K562 (cell line): ENCODE measurements around the gene BRD3. TPM values are rescaled to one million over a fixed set of nuclear protein-coding genes. Genes with fewer than 3 reads are reported as not detected.

Source experiments
- FOSL1 ChIP-seq: fragments of 200-800 bp; sonication (Bioruptor generic); conservative IDR thresholded peaks from 2 replicates; pipeline ENCODE4 v1.6.1; 2016; ENCODE audit warnings: missing genetic modification characterization, missing compliant biosample characterization
- IFI16 ChIP-seq: fragments of 250-450 bp; sonication (Bioruptor Pico); IDR thresholded peaks from 2 replicates; pipeline ENCODE4 v2.1.2; 2022; ENCODE audit warnings: mild to moderate bottlenecking, inconsistent platforms
- POLR2B ChIP-seq: fragments of 450-650 bp; IDR thresholded peaks from 2 replicates; pipeline ENCODE4 v1.6.1; 2018; ENCODE audit warnings: low read depth; ENCODE audit not compliant: partially characterized antibody
- RBM22 ChIP-seq: fragments of 200-400 bp; formaldehyde crosslinking; IDR thresholded peaks from 2 replicates; pipeline ENCODE4 v1.6.1; 2018; ENCODE audit warnings: low read length, low read depth; ENCODE audit not compliant: poor library complexity, severe bottlenecking
- SP2 ChIP-seq: IDR thresholded peaks from 2 replicates; pipeline ENCODE4 v1.6.1; 2011; ENCODE audit warnings: mild to moderate bottlenecking, low read depth, low read length, moderate library complexity; ENCODE audit not compliant: poor library complexity, severe bottlenecking; ENCODE audit errors: extremely low read depth
- STAT5B ChIP-seq: fragments of 250-450 bp; sonication (Bioruptor Pico); IDR thresholded peaks from 2 replicates; pipeline ENCODE4 v1.8.0; 2021; ENCODE audit warnings: mild to moderate bottlenecking, inconsistent platforms
- ZNF311 ChIP-seq: fragments of 250-450 bp; sonication (Bioruptor Pico); IDR thresholded peaks from 2 replicates; pipeline ENCODE4 v1.4.0; 2020; ENCODE audit warnings: mild to moderate bottlenecking, moderate library complexity
- ZNF644 ChIP-seq: fragments of 200-800 bp; sonication (Bioruptor generic); IDR thresholded peaks from 2 replicates; pipeline ENCODE4 v1.6.1; 2016; ENCODE audit warnings: low read depth, missing genetic modification characterization, missing compliant biosample characterization
- ZNF764 ChIP-seq: fragments of 250-450 bp; sonication (Bioruptor Pico); IDR thresholded peaks from 2 replicates; pipeline ENCODE4 v1.4.0; 2020; ENCODE audit warnings: low read depth, mild to moderate bottlenecking, moderate library complexity
- polyA plus RNA-seq, 8 experiments: library from polyadenylated mRNA; depleted of rRNA in 4 of 8; stranded (reverse) in 5 of 8; unstranded in 3 of 8; fragments of >200 nt; fragmentation: Nextera tagmentation in 2 of 8; fragmentation: Illumina TruSeq in 1 of 8; extraction: Ambion mirVana in 2 of 8; extraction: Trizol in 1 of 8; gene quantifications; 2 replicates each; pipeline versions ENCODE4 v1.2.1 to v1.2.3, GENCODE V29; 2011 to 2014; ENCODE audit warnings: inconsistent platforms in 1 of 8, missing spikeins in 1 of 8
- total RNA-seq, 7 experiments: library from RNA; depleted of rRNA in 6 of 7; stranded (reverse); fragments of >200 nt in 6 of 7; fragmentation: Illumina TruSeq in 2 of 7; extraction: Trizol in 2 of 7; gene quantifications; 2 replicates each; pipeline versions ENCODE4 v1.2.1 to v1.2.3, GENCODE V29; 2011 to 2021; ENCODE audit warnings: low replicate concordance in 1 of 7
- TF ChIP-seq, protein P1 (sequence below), 2 experiments: fragments of 450-650 bp; IDR thresholded peaks; 2 replicates each; pipeline ENCODE4 v1.6.1; 2016; ENCODE audit warnings: mild to moderate bottlenecking in 2 of 2, borderline replicate concordance in 1 of 2, low read depth in 1 of 2, moderate library complexity in 1 of 2
- TF ChIP-seq, protein P2 (sequence below), 2 experiments: fragments of 150-350 bp in 1 of 2; IDR thresholded peaks; 2 replicates each; pipeline ENCODE4 v1.6.1; 2012 to 2016; ENCODE audit warnings: low read depth in 2 of 2, low read length in 2 of 2, mild to moderate bottlenecking in 1 of 2, moderate library complexity in 1 of 2
- TF ChIP-seq, protein P3 (sequence below): sonication (generic); IDR thresholded peaks from 2 replicates; pipeline ENCODE4 v1.6.1; 2016

The BRD3 gene
- total and polyA plus RNA-seq, 9 of the 15 experiments (the other 6 are each of a cell fraction or from before 2014, with no cell fraction given) = 0.82 to 37.1 (median 4.2) TPM

DNA sequence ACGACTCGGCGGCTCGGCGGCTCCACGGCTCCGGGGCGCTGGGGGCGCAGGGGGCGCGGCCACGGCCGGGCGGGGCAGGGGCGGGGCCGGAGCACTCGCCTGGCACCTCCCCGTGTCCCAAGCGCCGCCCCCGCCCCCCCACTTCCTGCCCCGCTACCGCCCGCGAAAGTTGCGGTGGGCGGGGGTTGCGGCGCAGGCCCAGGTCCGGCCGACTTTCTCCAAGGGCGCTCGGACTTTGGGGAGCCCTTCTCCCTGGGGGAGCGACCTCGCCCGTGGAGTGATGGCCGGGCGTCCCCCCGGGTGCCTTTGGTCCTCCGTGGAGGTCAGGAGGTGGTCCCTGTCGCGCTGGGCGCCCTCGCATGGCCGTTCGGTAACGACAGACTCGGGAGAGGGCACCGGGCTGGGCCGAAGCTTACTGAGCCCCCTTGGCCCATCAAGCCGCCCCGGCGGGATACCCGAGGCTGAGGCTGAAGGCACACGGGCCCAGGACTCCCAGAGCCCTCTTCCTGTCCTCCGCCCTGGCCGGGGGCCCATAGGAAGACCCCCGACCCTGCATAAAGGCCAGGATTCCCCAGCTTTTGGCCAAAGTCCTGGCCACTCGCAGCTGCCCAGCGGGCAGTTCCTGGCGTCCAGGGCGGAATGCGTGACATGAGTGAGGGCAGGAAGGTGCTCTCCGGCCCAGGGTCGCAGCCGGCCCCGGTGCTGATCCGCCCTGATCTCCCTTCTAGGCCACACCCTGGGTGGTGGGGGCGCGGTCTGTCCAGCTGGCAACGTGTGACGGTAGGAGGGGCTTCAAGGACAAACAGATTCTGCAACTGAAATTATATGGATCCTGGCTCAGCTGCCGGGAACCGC lies 74.8 kb downstream of the BRD3 start (continued):
- TF ChIP-seq, protein P1, sequence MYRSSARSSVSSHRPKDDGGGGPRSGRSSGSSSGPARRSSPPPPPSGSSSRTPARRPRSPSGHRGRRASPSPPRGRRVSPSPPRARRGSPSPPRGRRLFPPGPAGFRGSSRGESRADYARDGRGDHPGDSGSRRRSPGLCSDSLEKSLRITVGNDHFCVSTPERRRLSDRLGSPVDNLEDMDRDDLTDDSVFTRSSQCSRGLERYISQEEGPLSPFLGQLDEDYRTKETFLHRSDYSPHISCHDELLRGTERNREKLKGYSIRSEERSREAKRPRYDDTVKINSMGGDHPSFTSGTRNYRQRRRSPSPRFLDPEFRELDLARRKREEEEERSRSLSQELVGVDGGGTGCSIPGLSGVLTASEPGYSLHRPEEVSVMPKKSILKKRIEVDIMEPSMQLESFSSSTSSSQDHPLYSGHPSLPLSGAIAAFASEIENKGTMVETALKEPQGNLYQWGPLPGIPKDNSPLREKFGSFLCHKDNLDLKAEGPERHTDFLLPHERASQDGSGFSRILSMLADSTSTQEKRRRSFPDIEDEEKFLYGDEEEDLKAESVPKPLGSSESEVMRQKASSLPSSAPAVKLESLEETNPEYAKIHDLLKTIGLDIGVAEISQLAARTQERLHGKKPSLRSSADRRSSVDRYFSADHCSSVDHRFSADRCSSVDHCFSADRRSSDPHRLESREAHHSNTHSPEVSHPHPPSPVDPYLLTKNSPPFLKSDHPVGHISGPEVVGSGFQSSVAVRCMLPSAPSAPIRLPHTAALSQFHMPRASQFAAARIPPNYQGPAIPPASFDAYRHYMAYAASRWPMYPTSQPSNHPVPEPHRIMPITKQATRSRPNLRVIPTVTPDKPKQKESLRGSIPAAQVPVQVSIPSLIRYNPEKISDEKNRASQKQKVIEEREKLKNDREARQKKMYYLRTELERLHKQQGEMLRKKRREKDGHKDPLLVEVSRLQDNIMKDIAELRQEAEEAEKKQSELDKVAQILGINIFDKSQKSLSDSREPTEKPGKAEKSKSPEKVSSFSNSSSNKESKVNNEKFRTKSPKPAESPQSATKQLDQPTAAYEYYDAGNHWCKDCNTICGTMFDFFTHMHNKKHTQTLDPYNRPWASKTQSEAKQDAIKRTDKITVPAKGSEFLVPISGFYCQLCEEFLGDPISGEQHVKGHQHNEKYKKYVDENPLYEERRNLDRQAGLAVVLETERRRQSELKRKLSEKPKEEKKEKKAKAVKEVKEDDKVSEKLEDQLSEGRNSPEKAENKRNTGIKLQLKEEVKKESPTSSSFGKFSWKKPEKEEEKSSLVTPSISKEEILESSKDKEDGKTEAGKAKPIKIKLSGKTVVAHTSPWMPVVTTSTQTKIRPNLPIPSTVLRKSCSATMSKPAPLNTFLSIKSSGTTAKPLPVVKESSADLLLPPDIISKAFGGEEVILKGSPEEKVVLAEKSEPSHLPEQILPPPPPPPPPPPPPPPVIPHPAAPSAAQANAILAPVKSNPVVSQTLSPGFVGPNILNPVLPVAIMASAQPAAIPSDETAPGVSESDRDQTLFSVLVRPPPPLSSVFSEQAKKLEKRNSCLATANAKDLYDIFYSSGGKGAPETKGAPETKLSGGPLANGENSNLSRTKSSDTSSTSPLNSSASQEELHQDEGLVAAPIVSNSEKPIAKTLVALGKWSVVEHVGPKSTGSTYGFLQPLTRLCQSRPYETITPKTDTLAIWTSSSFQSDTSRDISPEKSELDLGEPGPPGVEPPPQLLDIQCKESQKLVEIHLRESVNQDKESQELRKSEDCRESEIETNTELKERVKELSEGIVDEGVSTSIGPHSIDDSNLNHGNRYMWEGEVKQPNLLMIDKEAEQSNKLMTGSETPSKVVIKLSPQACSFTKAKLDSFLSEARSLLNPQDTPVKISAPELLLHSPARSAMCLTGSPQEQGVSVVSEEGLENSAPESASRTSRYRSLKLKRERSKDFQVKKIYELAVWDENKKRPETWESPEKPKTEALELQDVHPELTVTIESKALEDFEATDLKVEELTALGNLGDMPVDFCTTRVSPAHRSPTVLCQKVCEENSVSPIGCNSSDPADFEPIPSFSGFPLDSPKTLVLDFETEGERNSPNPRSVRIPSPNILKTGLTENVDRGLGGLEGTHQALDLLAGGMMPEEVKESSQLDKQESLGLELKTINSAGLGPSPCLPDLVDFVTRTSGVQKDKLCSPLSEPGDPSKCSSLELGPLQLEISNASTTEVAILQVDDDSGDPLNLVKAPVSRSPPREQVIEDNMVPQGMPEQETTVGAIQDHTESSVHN (IDR thresholded peaks at IDR 0.05; ENCODE audit: borderline replicate concordance in 1 of 2, low read depth in 1 of 2) = no peak
- TF ChIP-seq, protein P2, sequence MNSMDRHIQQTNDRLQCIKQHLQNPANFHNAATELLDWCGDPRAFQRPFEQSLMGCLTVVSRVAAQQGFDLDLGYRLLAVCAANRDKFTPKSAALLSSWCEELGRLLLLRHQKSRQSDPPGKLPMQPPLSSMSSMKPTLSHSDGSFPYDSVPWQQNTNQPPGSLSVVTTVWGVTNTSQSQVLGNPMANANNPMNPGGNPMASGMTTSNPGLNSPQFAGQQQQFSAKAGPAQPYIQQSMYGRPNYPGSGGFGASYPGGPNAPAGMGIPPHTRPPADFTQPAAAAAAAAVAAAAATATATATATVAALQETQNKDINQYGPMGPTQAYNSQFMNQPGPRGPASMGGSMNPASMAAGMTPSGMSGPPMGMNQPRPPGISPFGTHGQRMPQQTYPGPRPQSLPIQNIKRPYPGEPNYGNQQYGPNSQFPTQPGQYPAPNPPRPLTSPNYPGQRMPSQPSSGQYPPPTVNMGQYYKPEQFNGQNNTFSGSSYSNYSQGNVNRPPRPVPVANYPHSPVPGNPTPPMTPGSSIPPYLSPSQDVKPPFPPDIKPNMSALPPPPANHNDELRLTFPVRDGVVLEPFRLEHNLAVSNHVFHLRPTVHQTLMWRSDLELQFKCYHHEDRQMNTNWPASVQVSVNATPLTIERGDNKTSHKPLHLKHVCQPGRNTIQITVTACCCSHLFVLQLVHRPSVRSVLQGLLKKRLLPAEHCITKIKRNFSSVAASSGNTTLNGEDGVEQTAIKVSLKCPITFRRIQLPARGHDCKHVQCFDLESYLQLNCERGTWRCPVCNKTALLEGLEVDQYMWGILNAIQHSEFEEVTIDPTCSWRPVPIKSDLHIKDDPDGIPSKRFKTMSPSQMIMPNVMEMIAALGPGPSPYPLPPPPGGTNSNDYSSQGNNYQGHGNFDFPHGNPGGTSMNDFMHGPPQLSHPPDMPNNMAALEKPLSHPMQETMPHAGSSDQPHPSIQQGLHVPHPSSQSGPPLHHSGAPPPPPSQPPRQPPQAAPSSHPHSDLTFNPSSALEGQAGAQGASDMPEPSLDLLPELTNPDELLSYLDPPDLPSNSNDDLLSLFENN (IDR thresholded peaks at IDR 0.05; ENCODE audit: low read depth in 2 of 2, low read length in 2 of 2) = no peak
- TF ChIP-seq ZNF644 (no peak), POLR2B (no peak), IFI16 (CRISPR knock-in tag) (no peak), STAT5B (CRISPR knock-in tag) (no peak), RBM22 (no peak), SP2 (no peak), FOSL1 (no peak), ZNF311 (CRISPR knock-in tag) (no peak), ZNF764 (no peak)
- TF ChIP-seq, protein P3, sequence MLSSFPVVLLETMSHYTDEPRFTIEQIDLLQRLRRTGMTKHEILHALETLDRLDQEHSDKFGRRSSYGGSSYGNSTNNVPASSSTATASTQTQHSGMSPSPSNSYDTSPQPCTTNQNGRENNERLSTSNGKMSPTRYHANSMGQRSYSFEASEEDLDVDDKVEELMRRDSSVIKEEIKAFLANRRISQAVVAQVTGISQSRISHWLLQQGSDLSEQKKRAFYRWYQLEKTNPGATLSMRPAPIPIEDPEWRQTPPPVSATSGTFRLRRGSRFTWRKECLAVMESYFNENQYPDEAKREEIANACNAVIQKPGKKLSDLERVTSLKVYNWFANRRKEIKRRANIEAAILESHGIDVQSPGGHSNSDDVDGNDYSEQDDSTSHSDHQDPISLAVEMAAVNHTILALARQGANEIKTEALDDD = no peak
